Renal pelvis (tissue), 4 donors: ENCODE results near the gene STAG1. TPM values are rescaled to one million over a fixed set of nuclear protein-coding genes. Genes with fewer than 3 reads are reported as not detected.
"Not testable (repeated sequence)": the region's sequence is repeated elsewhere in the genome, so short reads cannot be mapped to it uniquely, and the experiment has no call there.

Experiments used
- DNase-seq: peaks from one replicate; pipeline ENCODE4 v3.0.0-alpha.2; 2013
- polyA plus RNA-seq, 3 donors: library from polyadenylated mRNA; unstranded; fragments of 120-200 nt; gene quantifications; one replicate each; pipeline ENCODE4 v1.2.1, GENCODE V29; 2013; ENCODE audit not compliant: insufficient read length in 3 of 3

Gene STAG1
- polyA plus RNA-seq, 3 donors = 43.6 to 49.8 (median 45.2) TPM

DNA sequence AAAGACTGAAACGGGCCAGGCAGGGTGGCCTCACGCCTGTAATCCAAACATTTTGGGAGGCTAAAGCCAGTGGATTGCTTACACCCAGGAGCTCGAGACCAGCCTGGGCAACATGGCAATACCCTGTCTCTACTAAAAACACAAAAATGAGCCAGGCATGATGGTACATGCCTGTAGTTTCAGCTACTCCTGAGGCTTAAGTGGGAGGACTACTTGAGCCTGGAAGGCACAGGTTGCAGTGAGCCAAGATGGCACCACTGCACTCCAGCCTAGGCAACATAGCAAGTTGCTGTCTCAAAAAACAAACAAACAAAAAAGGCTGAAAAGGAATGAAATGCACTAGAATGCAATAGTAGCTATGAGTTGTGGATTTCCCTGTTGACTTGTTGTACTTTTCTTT lies 94.7 kb downstream of the STAG1 start:
- no peak for DNase-seq

DNA sequence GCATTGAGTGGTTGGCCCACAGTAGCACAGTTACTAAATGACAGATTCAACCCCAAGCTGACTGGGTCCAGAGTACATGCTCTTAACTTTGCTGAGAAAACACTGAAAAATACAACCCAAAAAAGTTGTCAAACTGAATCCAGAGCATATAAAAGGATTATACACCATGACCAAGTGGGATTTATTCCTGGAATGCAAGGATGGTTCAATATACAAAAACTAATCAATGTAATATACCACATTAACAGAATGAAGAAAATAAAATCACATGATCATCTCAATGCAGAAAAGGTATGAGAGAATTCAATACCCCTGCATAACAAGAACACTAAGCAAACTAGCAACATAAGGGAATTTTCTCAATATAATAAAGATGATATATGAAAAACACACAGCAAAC lies 98.5 kb downstream of the STAG1 start:
- DNase-seq = no peak

DNA sequence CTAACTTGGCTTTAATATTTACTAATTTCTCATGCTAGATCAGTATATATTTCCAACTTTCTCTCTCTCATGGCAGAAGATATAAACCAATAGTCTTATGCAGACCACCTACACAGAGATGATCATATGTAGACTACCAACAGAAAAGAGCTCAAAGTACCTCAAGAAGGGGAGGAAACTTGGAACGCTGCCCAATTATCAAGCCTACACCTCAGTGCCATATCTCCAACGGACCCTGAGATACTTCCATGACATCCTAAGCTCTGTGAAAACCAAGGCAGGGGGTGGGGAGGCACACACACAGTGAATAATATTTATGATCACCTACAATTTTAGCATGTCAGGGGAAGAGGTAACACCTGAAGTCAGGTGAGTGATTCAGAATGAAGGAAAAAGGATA lies 100.6 kb downstream of the STAG1 start:
- DNase-seq = no peak

DNA sequence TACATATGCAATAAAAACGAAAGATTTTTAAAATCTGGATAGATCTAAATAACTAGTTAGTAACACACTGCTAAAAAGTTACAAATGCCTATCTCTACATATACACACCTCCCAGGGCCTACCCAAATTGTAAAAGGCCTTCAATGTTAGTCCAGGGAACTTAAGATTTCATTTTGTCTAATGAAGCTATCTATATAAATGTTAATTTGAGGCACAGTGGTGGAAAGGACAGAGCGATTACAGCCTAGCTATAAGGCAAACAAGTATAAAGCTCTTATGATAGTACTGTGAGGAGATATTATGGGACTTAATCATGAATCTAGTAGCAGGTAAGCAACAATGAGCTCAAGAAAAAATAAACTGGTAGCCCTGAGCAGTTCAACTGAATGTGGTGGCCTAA lies 101.7 kb downstream of the STAG1 start:
- no peak for DNase-seq

DNA sequence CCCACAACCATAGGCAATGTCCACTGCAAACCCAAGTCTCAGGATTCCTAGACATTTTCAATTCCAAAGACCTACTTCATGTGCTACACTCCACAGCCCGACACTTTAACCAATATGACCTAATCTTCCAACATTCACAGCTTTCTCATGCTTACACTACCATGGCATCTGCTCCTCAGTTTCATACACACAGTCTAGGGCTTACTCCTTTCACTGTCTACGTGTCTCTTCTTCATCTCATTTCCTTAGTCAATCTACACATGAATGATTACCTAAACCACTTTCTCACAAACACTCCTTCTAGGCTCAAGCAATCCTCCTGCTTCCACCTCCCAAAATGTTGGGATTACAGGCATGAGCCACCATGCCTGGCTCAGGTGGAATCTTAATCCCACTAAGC lies 106.3 kb downstream of the STAG1 start:
- DNase-seq = no peak

DNA sequence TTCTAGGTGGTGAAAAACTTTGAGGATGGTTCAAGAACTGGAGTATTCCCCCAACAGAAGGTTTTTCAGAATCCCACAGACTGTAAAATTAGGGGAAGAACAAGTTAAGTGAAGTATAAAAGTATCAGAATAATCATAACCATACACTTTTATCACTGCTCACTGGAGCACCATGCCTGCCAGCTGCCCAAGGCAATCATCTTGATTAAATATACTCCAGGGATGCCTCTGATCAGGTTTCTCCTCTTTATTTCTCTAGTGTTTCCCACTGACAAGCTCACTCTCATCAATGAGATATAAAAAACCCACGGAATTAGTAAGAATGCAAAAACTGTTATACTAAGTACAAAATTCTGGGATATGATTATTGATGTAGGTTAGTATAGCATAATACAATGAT lies 108.0 kb downstream of the STAG1 start:
- no peak for DNase-seq

DNA sequence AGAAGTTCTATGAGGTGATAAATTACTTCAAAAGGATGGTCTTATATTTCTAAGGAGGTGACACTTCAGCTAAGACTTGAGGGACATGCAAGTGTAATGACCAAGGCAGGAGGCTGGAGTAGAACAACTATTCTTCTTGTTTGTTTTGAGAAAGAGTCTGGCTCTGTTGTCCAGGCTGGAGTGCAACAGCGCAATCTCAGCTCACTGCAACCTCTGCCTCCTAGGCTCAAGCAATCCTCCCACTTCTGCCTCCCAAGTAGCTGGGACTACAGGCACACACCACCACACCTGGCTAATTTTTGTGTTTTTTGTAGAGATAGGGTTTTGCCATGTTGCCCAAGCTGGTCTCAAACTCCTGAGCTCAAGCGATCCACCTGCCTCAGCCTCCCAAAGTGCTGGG lies 108.8 kb downstream of the STAG1 start:
- not testable (repeated sequence) for DNase-seq

DNA sequence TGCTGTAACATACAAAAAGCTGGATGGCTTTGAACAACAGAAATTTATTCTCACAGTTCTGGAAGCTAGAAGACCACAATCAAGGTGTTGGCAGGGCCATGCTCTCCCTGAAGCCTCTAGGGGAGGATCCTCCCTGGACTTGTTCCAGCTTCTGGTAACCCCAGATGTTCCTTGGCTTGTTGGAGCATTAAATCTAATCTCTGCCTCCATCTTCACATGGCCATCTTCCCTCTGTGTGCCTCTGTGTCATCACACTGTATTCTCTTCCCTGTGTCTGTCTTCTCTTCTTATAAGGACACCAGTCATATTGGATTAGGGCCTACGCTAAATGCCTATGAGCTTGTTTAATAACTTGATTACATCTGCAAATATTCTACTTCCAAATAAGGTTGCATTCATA lies 109.5 kb downstream of the STAG1 start:
- no peak for DNase-seq

DNA sequence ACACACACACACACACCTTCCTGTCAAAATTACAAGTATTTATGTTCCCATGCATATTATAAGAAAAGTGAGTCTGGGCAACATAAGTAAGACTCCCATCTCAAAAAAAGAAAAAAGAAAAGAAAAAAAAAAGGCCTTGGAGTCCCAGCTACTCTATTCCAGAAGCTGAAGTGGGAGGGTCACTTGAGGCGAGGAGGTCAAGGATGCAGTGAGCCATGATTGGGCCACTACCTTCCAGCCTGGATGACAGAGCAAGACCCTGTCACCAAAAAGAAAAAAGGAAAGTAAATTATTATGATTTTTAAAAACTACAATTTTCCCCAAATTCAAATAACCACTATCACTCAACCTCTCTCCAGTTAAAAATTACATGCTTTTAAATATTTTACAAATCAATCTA lies 113.1 kb downstream of the STAG1 start:
- DNase-seq = no peak

DNA sequence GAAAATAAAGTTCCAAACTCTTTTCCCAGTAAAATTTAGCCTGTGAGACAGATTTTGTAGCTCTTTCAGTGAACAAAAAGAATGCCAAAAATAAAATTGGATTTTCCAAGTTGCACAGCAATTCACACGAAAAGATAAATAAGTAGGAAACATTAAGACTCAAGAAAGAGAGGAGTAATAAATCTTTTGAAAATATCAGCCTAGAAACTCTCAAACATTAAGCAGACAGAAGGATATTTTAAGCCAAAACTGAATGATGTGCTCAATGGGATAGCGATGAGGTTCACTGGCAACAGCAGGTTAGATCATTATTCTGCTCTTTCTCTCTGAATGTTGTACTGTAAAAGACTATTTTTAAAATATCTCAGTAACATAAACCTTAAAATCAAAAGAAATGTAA lies 115.0 kb downstream of the STAG1 start:
- DNase-seq = no peak

DNA sequence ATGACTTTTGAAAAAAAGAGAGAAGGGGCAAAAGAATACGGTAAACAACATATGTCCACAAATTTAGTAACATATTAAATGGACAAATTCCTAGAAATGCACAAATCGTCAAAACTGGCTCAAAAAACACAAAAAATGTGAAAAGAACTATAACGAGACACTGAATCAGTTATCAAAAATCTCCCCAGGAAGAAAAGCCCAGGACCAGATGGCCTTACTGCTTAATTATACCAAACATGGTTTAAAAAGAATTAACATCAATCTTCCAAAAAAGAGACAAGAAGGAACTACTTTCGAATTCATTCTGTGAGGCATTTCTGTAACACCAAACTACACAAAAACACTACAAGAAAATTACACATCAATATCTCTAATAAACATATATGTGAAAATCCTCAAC lies 117.4 kb downstream of the STAG1 start:
- no peak for DNase-seq

DNA sequence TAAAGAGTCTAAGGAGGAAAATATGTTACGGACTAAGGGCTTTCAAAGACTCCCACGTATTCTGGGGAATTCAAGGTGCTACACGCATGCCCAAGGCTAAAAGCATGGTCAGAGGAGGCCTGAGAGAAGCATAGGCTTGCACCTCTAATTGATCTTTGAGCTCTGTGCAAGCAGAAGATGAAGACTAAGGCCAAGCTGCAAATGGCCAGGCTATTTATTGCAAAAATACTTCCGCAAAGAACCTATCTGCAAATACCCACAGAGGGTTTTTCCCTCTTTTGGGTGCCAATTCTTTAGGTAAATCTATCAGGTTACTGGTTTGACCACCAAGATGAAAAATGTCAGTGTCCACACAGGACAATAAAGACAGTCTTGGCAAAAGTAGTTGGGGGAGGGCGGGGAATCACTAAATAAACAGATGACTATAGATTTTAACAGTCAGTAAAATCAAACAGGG lies 119.5 kb downstream of the STAG1 start:
- DNase-seq = no peak

DNA sequence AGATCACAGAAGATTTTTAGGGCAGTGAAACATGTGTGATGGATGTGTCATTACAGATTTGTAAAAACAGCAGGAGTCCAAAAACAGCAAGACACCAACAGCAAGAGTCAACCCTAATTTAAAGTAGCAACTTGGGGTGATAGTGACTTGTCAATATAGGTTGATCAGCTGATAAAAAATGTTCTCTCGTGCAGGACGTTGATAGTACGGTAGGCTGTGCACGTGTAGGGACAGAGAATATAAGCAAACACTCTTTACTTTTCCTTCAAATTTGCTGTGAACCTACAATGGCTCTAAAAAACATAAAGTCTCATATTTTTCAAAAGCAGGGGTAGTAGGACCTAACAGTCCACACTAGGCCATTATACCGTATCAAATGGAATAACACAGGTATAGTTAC lies 120.8 kb downstream of the STAG1 start:
- DNase-seq = no peak

DNA sequence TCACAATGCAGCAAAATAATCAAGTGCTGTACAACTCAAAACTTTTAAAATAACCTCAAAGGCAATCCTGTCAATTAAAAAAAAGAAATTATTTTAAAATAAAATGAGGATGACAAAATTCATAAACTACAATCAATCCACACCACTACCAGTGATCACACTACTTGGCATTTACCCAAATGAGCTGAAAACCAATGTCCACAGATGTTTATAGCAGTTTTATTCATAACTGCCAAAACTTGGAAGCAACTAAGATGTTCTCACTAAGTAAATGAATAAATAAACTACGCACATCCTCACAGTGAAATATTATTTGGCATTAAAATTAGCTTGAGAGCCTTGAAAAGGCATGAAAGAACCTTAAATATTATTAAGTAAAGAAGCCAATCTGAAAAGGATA lies 121.3 kb downstream of the STAG1 start:
- DNase-seq = no peak

DNA sequence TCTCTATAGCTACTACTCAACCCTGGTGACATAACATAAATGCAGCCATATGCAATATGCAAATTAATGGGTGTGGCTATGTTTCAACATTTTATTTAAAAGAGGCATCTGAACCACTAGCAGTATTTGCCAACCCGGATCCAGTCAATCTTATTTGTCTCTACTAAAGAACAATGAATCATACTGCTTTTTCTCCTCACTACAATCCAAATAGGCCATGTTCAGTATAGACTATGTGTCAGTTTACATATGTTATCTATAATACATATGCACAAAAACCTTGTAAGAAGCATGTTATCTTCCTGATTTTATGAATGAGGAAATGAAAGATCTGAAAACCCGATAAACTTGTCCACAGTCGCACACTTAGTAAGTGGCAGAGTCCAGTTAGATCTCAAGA lies 125.7 kb downstream of the STAG1 start:
- DNase-seq = no peak

DNA sequence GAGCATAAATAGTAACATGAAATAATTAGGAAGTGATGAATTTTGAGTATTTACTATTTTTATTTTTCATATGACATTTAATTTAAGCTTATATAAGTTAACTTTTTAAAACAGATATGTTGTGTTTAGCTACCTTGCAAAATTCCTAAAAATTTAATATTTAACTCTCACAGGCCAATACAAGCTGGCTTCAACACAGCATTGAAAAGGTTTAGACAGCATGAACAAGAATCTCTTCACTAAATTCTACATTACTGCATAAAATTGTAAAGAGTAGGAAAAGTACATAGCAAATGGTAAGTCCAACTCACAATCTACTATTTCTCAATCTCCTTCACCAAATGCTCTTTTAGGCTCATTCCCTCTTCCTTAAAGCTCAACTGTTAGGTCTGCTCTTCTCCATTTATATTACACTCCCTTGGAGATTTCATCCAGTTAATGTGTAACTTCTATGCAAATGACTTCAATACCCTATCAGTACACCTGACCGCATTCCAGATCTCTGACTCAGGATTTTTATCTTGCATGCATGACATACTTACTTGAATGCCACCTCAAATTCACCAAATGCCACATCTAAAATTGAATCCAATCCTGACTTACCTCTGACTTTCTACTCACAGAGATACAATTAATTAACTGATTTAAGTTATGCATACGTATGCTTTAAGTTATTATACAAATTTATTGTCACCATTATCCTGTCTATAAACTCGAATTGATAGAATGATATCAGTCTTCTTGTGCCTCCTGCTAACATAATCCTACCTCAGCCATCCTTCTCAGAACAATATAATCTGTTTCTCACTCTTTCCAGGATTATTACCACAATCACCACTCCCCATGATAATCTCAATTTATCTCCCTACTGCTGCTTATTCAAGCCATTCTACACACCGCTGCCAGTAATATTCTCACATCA lies 127.0 kb downstream of the STAG1 start:
- DNase-seq = peak; percentile 74

DNA sequence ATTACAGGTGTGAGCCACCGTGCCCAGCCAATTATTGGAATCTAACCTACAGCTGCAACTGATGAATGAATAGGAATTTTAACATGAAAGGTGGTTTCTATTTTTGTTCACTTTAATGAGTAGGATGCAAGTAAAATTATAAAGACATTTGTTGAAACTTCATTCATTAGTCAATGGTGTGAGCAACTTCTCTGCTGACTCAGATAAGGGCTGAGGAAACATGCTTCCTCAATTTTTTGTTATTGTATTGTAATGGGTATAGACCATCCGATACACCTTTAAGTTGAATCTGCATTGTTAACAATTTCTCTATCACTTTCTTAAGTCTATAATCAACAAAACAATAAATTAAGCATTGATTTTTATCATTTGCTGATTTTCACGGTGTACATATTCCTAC lies 127.8 kb downstream of the STAG1 start:
- DNase-seq = no peak

DNA sequence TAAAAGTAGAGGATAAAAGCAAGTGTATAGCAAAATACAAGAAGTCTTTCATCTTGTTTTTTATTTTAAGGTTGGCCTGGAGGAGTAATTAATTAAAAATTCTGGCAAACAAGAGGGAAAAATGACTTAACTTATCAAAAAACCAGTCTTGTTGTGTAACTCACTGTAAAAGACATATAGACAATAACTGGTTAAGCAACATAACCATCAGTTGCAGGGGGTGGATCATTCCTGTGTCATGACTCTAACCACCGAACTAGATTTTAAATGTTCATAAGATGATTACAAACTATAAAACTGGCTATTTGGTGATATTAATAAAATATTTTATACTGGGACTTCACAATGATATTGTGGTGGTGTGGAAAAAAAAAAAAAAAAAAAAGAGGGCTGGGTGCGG lies 130.6 kb downstream of the STAG1 start:
- no peak for DNase-seq

DNA sequence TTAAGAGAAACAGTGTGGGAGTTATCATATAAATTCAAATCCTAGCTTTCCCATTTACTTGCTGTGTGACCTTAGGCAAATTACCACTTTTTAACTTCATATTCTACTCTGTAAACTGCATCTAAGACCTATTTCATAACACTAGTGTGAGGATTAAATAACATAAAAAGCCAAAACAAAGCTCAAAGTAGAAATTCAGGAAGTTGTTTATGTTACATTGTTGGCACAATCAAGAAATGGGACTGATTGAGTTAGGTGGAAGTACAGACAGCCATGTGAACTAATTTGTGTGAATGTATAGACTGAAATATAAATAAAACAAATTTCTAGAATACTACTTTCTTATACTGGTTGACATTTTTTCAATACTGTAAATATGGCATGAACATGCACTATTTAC lies 131.7 kb downstream of the STAG1 start:
- DNase-seq = no peak

DNA sequence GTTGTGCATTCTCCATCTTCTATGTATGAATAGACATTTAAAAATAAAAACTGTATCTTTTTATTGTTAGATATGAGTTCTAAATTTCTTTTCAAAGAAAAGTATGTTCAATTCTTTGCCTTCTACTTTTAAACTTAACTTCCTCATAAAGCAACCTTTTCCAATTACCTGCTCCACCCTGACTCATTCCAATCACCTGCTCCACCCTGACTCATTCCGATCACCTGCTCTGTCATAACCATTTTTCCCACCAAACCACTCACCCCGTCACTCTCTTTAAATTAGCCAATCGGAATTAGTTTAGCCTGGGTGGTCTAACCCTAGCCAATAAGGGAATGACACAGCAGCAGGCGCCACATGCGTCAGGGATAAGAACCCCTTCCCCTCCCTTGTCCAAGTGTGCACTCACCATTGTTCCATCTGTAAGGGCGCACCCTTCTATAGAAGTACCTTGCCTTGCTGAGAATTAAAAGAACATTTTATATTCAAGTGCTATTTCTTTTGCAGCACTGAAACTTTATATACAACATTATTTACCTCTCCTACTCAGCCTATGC lies 134.1 kb downstream of the STAG1 start:
- DNase-seq = not testable (repeated sequence)

DNA sequence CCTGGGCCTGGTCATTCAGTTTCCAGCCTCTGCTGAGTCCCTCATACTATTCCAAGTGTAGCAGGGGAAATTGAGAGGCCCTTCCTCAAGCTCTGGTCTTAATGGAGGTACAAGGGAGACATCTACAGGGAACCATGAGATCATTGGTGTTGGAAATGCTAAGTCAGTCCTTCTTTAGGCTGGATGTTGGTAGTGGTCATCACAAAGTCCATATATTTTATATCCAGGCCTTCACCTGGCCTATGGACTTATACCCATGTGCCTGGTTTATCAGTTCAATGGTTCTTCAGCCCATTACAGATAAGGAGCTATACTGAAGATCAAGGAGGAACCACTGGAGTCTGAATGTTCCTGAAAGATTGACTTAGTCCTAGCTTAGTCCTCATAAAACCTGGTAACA lies 135.0 kb downstream of the STAG1 start:
- no peak for DNase-seq

DNA sequence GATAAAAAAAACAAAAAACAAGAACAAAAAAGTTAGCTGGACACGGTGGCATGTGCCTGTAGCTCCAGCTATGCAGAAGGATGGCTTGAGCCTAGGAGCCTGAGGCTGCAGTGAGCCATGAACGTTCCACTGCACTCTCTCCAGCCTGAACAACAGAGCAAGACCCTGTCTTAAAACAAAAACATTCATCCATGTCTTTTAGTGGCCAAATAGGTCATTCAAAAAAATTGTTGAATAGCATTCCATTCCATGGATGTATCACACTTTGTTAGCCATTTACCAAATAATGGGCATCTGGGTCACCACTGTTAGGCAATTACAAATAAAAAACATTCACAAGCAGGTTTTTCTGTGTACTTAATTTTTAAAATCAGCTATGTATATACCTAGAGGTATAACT lies 139.7 kb downstream of the STAG1 start:
- DNase-seq = no peak

DNA sequence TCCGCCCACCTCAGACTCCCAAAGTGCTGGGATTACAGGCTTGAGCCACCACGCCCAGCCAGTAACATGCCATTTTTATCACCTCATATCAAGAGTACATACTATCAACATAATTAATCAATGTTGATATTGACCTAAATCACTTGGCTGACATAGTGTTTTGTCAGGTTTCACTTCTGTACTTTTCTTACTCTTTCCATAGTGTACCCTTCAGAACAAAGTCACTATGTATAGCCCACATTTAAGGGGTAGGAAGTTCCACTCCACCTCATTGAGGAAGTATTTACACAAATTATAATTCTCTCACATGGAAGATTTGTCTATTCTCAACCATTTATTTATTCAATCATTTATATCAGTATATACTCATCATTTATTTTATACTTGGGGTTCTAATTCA lies 145.2 kb downstream of the STAG1 start:
- no peak for DNase-seq

DNA sequence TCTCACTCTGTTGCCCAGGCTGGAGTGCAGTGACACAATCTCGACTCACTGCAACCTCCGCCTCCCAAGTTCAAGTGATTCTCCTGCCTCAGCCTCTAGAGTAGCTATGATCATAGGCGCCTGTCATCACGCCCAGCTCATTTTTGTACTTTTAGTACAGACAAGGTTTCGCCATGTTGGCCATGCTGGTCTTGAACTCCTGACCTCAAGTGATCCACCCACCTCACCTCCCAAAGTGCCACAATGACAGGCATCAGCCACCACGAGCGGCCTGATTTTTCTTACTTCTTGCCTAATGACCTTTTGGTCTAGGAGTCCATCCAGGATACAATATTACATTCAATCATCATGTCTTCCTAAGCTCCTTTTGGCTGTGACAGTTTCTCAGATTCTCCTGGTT lies 146.0 kb downstream of the STAG1 start:
- not testable (repeated sequence) for DNase-seq
